Central memory CD4-positive, alpha-beta T cell (primary cell): Measurements from ENCODE around the gene CNR2.
"Not testable (repeated sequence)": the region's sequence is repeated elsewhere in the genome, so short reads cannot be mapped to it uniquely, and the experiment has no call there.

ENCODE experiments used
- DNase-seq: peaks from one replicate; pipeline ENCODE4 v3.0.0; 2022

Gene CNR2

DNA sequence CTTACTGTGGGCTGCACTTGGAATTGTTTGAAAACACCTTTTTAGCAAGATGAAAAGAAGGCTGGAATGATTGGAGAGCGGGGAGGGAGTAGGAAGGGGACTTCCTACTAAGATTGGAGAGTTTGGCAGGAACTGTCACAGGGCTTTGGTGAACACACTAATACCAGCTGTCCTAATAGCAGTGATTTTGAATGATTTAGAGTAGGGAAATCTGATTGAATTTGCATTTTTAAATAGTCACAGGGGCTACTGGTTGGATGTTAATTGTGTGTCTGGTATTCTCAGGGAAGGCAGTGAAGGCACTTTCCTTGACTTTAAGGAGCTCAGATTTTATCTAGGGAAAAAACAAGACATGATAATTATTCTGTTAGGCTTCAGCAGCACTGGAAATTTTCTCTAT is 85.4 kb downstream of the CNR2 start:
- no peak for DNase-seq

- DNase-seq = not testable (repeated sequence)
Observed at GRCh38 chr1:23826590-23826989, 86.6 kb downstream of the CNR2 start.

GRCh38 chr1:23825762-23826522 is 87.2 kb downstream of the CNR2 start:
- no peak for DNase-seq

DNA sequence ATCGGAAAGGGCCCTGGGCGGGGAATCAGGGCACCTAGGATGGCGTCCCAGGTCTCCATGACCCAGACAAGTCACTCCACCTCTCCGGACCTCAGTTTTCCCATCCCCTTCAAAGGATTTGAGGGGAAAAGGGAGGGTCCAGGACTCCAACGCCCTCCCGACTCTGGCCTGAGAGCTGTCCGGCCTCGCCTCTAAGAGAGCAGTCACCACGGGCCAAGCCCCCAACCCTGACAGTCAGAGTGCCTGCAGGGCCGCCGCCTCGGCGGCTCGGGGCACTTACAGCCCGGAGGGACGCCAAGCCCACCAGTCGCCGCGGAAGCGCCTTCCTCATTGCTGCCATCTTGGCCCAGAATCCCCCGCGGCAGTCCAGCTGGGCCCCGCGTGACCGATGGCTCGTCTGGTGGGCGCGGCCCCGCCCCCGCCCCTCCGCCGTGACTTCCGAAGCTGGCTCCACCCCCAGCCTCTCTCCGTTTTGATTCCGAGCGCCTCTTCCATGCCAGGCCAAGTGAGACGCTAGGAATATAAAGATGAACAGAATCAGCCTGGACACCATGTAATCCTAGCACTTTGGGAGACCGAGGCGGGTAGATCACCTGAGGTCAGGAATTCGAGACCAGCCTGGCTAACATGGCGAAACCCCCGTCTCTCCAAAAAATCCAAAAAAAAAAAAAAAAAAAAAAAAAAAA is 87.9 kb downstream of the CNR2 start, which contains the start of gene HMGCL:
HMGCL (minus strand) TSS at position 354 of the 686 bp plus-strand sequence; CDS start at position 340, 14 bp downstream.
- peak; percentile 81 for DNase-seq

DNA sequence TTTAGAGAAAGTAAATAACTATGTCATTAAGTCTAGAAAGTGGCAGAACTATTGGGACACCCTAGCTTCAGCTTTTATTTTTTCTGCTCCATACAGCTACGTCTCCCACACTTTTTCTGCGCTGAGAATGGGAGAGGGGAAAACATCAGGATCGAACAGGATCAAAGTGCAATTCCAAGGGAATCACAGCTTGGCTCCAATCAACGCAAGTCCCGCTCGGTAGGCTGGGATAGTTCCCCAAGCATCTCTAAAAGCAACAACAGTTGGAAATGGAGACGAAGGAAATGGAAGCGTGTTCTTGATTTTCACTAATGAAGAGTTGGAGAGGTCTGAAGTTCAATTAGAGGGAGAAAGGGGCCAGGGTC is 88.5 kb downstream of the CNR2 start:
- no peak for DNase-seq

DNA sequence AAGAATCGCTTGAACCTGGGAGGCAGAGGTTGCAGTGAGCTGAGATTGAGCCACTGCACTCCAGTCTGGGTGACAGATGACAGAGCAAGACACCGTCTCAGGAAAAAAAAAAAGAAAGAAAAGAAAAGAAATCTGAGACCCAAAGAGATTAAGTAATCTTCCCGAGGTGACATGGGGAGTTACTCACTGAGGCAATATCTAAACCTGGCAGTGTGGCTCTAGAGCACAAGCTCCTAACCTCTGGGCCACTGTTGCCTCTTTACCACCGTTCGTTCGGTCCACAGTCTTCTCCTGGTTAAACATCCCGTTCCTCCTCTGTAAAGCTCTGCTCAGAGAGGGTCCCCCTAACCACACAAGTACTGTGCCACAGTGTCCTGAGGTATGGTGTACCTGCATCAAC is 89.4 kb downstream of the CNR2 start:
- DNase-seq = no peak
